Sigmoid colon (tissue), 7 donors: Measurements from ENCODE around the gene MRPL50. TPM values are rescaled to one million over a fixed set of nuclear protein-coding genes. Genes with fewer than 3 reads are reported as not detected.
"Not testable (repeated sequence)": the region's sequence is repeated elsewhere in the genome, so short reads cannot be mapped to it uniquely, and the experiment has no call there.

ENCODE experiments used
- DNase-seq: peaks from one replicate; pipeline ENCODE4 v3.0.0-alpha.2; 2019
- H3K27ac ChIP-seq, 4 donors: fragments of 200-600 bp; sonication (generic); one replicate each; pipeline ENCODE4 v1.5.1; 2016 to 2019; ENCODE audit warnings: mild to moderate bottlenecking in 1 of 4
- H3K27me3 ChIP-seq, 3 donors: fragments of 200-600 bp; sonication (generic); one replicate each; pipeline ENCODE4 v1.5.1; 2019; ENCODE audit warnings: mild to moderate bottlenecking in 1 of 3
- H3K36me3 ChIP-seq, 4 donors: fragments of 200-600 bp; sonication (generic); one replicate each; pipeline ENCODE4 v1.5.1; 2016 to 2019
- H3K4me1 ChIP-seq, 4 donors: fragments of 200-600 bp; sonication (generic); one replicate each; pipeline ENCODE4 v1.5.1; 2017 to 2019
- H3K4me3 ChIP-seq, 4 donors: fragments of 200-600 bp; sonication (generic); one replicate each; pipeline ENCODE4 v1.5.1; 2017 to 2019; ENCODE audit warnings: mild to moderate bottlenecking in 2 of 4, moderate library complexity in 1 of 4
- H3K9me3 ChIP-seq, 4 donors: fragments of 200-600 bp in 3 of 4; sonication (generic) in 3 of 4; one replicate each; pipeline versions ENCODE4 v1.5.1 to v1.6.1; 2013 to 2019
- EP300 ChIP-seq, 4 donors: sonication (generic); formaldehyde crosslinking; IDR thresholded peaks; one replicate each; pipeline ENCODE4 v1.6.1; 2017; ENCODE audit warnings: antibody characterized with exemption in 4 of 4
- POLR2A ChIP-seq, 2 donors: fragments of 450-650 bp; IDR thresholded peaks; one replicate each; pipeline ENCODE4 v1.6.1; 2016; ENCODE audit warnings: antibody characterized with exemption in 2 of 2, mild to moderate bottlenecking in 2 of 2, moderate library complexity in 2 of 2
- POLR2AphosphoS5 ChIP-seq, 4 donors: sonication (generic); formaldehyde crosslinking; IDR thresholded peaks; one replicate each; pipeline ENCODE4 v1.6.1; 2017; ENCODE audit warnings: antibody characterized with exemption in 4 of 4
- WGBS, 2 donors: extraction: QIAGEN DNeasy Blood & Tissue Kit; methylation state at CpG; one replicate each; pipeline ENCODE4 v1.1.7; 2013; 5-methylcytosine and 5-hydroxymethylcytosine counted together
- intact Hi-C: fragments of 100-400 bp; cut with DNase I; formaldehyde crosslinking; loops from one replicate; pipeline ENCODE4 v1.15.1; 2023
- polyA plus RNA-seq, 3 donors: library from polyadenylated mRNA; stranded (reverse); fragments of 200-250 nt; gene quantifications; one replicate each; pipeline ENCODE4 v1.2.3, GENCODE V29; 2013
- total RNA-seq, 4 donors: library from RNA; depleted of rRNA; stranded (reverse); fragments of >200 nt; gene quantifications; one replicate each; pipeline ENCODE4 v1.1.0, GENCODE V29; 2016
- TF ChIP-seq, protein P1 (sequence below), 4 experiments: fragments of 450-650 bp in 3 of 4; fragments of 200-600 bp in 1 of 4; IDR thresholded peaks; one replicate each; pipeline ENCODE4 v1.5.1; 2016 to 2019; ENCODE audit warnings: antibody characterized with exemption in 4 of 4, mild to moderate bottlenecking in 3 of 4, moderate library complexity in 2 of 4
- donor health status: healthy with polysubstance abuse.
- donor health status: Bipolar disorder and iron deficiency.
- donor health status: healthy.

Gene MRPL50
- total and polyA plus RNA-seq, 7 donors, result 5.4 to 15.3 (median 10.0) TPM

DNA sequence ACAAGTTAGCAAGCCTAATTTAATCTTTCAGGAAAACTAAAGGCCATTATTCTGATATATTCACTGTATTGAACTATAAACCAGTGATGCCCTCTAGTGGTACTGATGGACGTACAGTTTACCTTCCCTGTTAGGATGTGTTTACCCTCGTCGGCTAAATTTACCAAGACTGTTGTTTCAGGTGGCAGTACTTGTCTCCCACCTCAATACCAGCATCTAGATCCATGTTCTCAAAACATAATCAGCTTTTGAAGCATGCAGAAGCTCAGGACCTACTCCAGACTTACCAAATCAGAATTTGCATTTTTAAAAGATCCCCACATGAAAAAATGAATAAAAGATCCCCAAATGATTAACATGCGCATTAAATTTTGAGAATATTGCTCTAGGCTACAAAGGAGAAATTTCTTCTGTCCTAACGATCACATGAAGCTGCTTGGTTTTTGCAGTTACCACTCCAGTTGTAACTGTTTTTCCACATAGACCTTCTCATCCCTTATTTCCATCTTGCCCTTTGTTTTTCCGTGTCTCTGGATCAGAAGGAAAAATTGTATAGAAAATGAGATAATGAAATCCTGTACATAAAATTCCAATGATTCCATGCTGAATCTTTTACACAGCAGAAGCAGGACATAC lies 10.4 kb downstream of the MRPL50 start:
- Histone ChIP-seq H3K9me3 (no peaks in the 10 kb centered on the region), H3K27ac (no peak overlapping the region), H3K4me3 (no peak overlapping the region), H3K36me3 (peaks cover 0 to 30% (median 7%) of the 10 kb centered on the region in 4 donors), H3K4me1 (no peaks in the 10 kb centered on the region), H3K27me3 (no peaks in the 10 kb centered on the region)
- intact Hi-C loops, result no loop called here
- TF ChIP-seq POLR2A (IDR thresholded peaks at IDR 0.05) (no peak), POLR2AphosphoS5 (IDR thresholded peaks at IDR 0.05) (no peak)
- TF ChIP-seq, protein P1, sequence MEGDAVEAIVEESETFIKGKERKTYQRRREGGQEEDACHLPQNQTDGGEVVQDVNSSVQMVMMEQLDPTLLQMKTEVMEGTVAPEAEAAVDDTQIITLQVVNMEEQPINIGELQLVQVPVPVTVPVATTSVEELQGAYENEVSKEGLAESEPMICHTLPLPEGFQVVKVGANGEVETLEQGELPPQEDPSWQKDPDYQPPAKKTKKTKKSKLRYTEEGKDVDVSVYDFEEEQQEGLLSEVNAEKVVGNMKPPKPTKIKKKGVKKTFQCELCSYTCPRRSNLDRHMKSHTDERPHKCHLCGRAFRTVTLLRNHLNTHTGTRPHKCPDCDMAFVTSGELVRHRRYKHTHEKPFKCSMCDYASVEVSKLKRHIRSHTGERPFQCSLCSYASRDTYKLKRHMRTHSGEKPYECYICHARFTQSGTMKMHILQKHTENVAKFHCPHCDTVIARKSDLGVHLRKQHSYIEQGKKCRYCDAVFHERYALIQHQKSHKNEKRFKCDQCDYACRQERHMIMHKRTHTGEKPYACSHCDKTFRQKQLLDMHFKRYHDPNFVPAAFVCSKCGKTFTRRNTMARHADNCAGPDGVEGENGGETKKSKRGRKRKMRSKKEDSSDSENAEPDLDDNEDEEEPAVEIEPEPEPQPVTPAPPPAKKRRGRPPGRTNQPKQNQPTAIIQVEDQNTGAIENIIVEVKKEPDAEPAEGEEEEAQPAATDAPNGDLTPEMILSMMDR (IDR thresholded peaks at IDR 0.05), result peak in 1 of 4 experiments; percentile 8
- 43 to 65% methylated on average over 6 of the region's 6 CpGs for WGBS, 2 donors
- no peak for DNase-seq

DNA sequence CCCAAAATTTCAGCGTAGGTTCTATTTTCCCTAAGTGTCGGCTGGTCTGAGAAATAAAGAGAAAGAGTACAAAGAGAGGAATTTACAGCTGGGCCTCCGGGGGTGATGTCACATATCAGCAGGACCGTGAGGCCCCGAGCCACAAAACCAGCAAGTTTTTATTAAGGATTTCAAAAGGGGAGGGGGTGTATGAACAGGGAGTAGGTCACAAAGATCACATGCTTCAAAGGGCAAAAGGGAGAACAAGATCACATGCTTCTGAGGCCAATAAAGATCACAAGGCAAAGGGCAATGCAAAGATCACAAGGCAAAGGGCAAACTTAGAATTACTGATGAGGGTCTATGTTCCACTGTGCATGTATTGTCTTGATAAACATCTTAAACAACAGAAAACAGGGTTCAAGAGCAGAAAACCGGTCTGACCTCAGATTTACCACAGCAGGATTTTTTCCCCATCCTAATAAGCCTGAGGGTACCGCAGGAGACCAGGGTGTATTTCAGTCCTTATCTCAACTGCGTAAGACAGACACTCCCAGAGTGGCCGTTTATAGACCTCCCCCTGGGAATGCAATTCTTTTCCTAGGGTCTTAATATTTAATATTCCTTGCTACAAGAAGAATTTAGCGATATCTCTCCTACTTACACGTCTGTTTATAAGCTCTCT lies 13.4 kb downstream of the MRPL50 start, which contains the start of gene BAAT:
Gene BAAT, minus strand, starts transcription at position 134 of the 664 bp plus-strand sequence. CDS start 13,602 bp downstream, outside the sequence.
- intact Hi-C loops, H3K9me3 ChIP-seq, H3K4me1 ChIP-seq, DNase-seq, H3K27ac ChIP-seq, H3K27me3 ChIP-seq, H3K4me3 ChIP-seq: not testable (repeated sequence)
- H3K36me3 ChIP-seq, result peaks cover 0 to 21% (median 4%) of the 10 kb centered on the region in 4 donors
- WGBS, 2 donors, result 92 to 94% methylated on average over 11 of the region's 11 CpGs

DNA sequence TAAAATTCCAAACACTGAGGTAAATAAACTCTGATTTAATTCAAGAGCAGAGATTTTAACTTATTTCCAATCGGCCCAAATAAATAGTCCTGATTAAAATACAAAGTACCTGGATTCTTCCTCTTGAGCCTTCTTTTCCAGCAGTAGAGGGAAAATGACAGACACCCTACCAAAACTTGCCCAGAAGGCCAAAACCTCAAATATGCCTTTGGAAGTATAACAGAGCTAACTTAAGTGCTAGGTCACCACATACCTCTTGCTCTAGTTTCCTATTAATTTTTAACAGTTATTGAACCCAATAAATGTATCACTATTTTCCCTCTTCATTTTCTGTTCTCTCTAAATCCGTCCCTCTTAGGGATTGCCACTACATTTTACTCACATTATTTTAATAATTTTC lies 15.1 kb downstream of the MRPL50 start:
- no peaks in the 10 kb centered on the region for H3K27me3 ChIP-seq
- intact Hi-C loops, result no loop called here
- no peak overlapping the region for H3K27ac ChIP-seq
- no peak overlapping the region for H3K4me3 ChIP-seq
- H3K9me3 ChIP-seq, result no peaks in the 10 kb centered on the region
- TF ChIP-seq EP300 (IDR thresholded peaks at IDR 0.05), result no peak
- TF ChIP-seq, protein P1 (IDR thresholded peaks at IDR 0.05), result no peak
- TF ChIP-seq POLR2A (IDR thresholded peaks at IDR 0.05), result no peak
- no peak for TF ChIP-seq POLR2AphosphoS5 (IDR thresholded peaks at IDR 0.05)
- DNase-seq, result no peak
- WGBS, 2 donors, result 87 to 93% methylated on average over 2 of the region's 2 CpGs
- H3K4me1 ChIP-seq, result no peaks in the 10 kb centered on the region
- H3K36me3 ChIP-seq, result peaks cover 0 to 4% (median 0%) of the 10 kb centered on the region in 4 donors

DNA sequence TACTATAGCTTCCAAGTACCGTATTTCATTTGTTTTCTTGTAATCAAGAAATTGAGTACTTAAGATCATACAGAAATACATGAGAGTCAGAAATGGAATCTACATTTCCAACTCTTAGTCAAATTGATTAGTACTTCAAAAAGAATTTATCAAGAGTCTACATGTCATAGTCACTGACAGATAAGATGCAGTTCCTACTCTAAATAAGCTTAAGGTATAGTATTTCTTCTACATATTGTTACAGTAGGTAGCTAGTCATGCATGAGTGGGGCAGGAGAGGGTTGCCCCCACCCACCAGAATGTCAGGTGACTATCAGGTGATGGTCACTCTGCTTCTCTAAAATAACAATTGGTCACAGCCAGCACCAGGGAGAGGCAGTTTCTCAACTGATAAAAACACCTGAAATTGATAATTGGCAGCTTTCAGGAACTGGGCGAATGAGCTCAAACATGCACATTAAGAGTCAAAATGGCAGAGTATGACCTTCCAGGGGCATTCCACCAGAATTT lies 16.5 kb downstream of the MRPL50 start:
- Histone ChIP-seq H3K4me3 (no peak overlapping the region), H3K36me3 (no peaks in the 10 kb centered on the region), H3K4me1 (no peaks in the 10 kb centered on the region), H3K27ac (no peak overlapping the region), H3K27me3 (no peaks in the 10 kb centered on the region), H3K9me3 (no peaks in the 10 kb centered on the region)
- no peak for TF ChIP-seq EP300 (IDR thresholded peaks at IDR 0.05)
- no peak for TF ChIP-seq POLR2AphosphoS5 (IDR thresholded peaks at IDR 0.05)
- TF ChIP-seq, protein P1 (IDR thresholded peaks at IDR 0.05), result no peak
- no peak for TF ChIP-seq POLR2A (IDR thresholded peaks at IDR 0.05)
- intact Hi-C loops, result no loop called here
- DNase-seq, result no peak
- 94 to 95% methylated on average over 2 of the region's 2 CpGs for WGBS, 2 donors

DNA sequence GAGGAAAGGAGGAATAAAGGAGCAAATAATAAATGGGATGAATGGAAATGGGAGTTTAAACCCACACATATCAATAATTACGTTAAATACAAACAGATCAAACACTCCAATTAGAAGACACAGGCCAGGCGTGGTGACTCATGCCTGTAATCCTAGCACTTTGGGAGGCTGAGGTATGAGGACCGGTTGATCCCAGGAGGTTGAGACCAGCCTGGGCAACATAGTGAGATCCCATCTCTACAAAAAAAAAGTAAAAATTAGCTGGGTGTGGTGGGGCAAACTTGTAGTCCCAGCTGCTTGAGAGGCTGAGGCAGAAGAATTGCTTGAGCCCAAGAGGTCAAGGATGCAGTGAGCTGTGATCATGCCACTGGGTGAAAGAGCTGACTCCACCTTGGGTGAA lies 17.3 kb downstream of the MRPL50 start:
- WGBS, 2 donors, result 91 to 94% methylated on average over 3 of the region's 3 CpGs
- H3K27me3 ChIP-seq, result no peaks in the 10 kb centered on the region
- H3K4me1 ChIP-seq, result no peaks in the 10 kb centered on the region
- H3K27ac ChIP-seq, result no peak overlapping the region
- DNase-seq, result no peak
- TF ChIP-seq, protein P1 (IDR thresholded peaks at IDR 0.05), result no peak
- TF ChIP-seq EP300 (IDR thresholded peaks at IDR 0.05) (no peak), POLR2A (IDR thresholded peaks at IDR 0.05) (no peak), POLR2AphosphoS5 (IDR thresholded peaks at IDR 0.05) (no peak)
- intact Hi-C loops, result no loop called here
- no peaks in the 10 kb centered on the region for H3K9me3 ChIP-seq
- H3K36me3 ChIP-seq, result no peaks in the 10 kb centered on the region
- no peak overlapping the region for H3K4me3 ChIP-seq
